Stimulated activated CD8-positive, alpha-beta memory T cell treated with anti-CD3 and anti-CD28 coated beads, Interleukin-7, amount 100 ng/mL, for 4 hours (primary cell): ENCODE data around the gene CDHR5.

Experiments used
- DNase-seq, 2 donors: peaks; one replicate each; pipeline ENCODE4 v3.0.0-alpha.2; 2020; ENCODE audit warnings: low read depth in 2 of 2

The CDHR5 gene

GRCh38 chr11:610146-610801 is 14.5 kb downstream of the CDHR5 start:
- DNase-seq, result no peak

GRCh38 chr11:609341-609811 is 15.4 kb downstream of the CDHR5 start:
- no peak for DNase-seq

GRCh38 chr11:608791-609251 is 15.9 kb downstream of the CDHR5 start:
- DNase-seq, result no peak

- DNase-seq, result no peak
Measured at GRCh38 chr11:607971-608659, 16.6 kb downstream of the CDHR5 start.

GRCh38 chr11:607020-607780 is 17.6 kb downstream of the CDHR5 start:
- DNase-seq, result no peak

- no peak for DNase-seq
Measured at GRCh38 chr11:606245-606644, 18.5 kb downstream of the CDHR5 start.

GRCh38 chr11:605286-606129 is 19.2 kb downstream of the CDHR5 start:
- no peak for DNase-seq

GRCh38 chr11:603154-603553 is 21.6 kb downstream of the CDHR5 start:
- no peak for DNase-seq

- DNase-seq, result no peak
Measured at GRCh38 chr11:601573-602245, 23.0 kb downstream of the CDHR5 start.

GRCh38 chr11:598005-598680 is 26.6 kb downstream of the CDHR5 start:
- no peak for DNase-seq

GRCh38 chr11:597166-597725 is 27.5 kb downstream of the CDHR5 start:
- DNase-seq, result no peak

- no peak for DNase-seq
Measured at GRCh38 chr11:596374-596773, 28.4 kb downstream of the CDHR5 start.

GRCh38 chr11:595400-595799 is 29.4 kb downstream of the CDHR5 start:
- no peak for DNase-seq

- no peak for DNase-seq
Measured at GRCh38 chr11:593347-593746, 31.4 kb downstream of the CDHR5 start.

- no peak for DNase-seq
Measured at GRCh38 chr11:592918-593317, 31.8 kb downstream of the CDHR5 start.

GRCh38 chr11:592501-592900 is 32.3 kb downstream of the CDHR5 start:
- DNase-seq, result no peak

- no peak for DNase-seq
Measured at GRCh38 chr11:590997-591396, 33.8 kb downstream of the CDHR5 start.

GRCh38 chr11:589798-590197 is 35.0 kb downstream of the CDHR5 start:
- no peak for DNase-seq

GRCh38 chr11:587978-588380 is 36.8 kb downstream of the CDHR5 start:
- DNase-seq, result peak; percentile 52 to 67

GRCh38 chr11:587546-587945 is 37.2 kb downstream of the CDHR5 start:
- no peak for DNase-seq
